Measurements from ENCODE around the gene FARS2.

FARS2 gene

DNA sequence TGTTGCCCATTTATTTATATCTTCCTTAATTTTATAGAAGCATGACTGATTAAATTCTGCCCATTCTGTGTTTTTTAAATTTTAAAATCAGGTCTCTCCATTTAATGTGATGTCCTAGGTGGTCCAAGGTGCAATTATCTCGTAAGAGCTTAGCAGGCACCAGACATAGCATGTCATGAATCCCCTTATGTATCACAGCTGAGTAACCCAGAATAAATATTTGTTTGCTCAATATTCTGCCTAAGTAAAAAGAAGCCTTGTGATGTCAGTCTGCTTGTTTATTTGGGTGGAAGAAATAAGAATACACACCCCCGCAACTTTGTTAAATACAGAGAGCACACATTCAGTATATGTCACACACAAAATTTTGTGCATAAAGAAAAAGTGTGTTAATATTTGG, 211.3 kb downstream of the FARS2 start:
- DNase-seq = no peak

DNA sequence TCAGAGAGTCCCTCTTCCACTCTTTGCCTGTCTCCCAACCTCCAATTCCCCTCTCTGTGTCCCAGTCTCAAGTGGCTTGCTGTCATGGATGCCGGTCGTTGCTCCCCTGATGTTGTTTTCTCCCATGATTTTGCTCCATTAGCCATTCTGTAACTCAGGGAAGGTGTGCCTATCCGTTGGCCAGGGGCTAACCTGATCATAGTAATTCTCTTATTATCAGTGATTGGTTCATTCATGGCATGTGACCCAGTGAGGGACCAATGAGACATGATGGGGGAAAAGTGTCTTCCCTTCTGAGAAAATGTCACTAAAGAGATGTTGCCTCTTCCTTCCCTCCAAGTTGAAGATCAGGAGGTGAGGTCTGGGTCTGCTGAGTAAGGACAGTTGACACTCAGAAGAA, 214.5 kb downstream of the FARS2 start:
- DNase-seq = no peak

DNA sequence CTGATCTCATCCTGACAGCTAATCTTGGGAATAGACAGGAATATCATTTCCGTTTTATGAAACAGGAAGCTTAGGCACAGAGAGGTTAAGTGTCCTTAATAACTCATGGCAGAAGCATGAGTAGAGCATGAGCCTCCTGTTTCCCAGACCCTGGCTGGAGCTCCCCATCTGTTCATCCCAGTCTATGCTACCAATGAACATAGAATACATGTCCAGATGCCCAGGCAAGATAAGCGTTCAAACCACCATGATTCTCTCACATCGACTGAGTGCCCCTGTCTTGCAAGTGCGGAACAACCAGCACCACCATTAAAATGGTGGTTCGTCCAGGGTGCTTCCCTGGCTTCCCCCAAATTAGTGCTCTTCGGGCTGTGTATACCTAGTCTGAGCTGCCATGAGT, 217.1 kb downstream of the FARS2 start:
- no peak for DNase-seq

DNA sequence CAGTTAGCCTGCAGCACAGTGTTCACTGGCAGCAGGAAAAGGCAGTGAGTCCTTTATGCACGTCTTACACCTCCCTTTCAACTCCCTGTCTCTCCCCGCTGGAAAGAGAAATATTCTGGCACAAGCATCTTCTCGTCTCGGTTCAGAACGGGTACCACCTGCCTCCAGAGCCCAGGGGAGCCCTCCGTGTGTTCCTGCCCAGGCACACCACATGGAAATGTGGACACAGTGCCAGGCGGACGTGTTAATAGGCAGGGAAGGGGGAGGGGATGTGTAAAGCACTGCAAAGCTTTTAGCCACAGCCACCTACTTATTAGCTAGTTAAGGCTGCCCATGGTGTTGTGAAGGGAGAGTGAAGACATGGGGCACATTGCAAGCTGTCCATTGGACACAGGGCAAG, 219.7 kb downstream of the FARS2 start:
- no peak for DNase-seq

DNA sequence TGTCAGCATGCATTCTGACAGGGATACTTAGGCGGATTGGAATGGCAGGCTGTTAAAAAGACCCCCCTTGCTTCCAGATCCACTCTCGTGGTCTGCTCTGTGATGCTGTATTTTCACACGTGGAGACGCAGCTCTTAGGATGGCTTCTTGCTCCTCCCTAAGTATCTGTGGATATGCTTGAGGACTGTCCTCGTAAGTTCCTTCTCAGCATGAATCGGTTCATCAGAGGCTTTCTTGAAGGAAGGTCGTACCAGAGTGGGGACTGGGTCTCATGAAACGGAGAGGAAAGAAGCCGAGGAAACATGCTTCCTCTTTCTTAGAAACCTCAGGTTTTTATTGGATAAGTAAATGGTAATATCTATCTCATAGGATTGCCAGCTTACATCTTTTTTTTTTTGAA, 220.4 kb downstream of the FARS2 start:
- no peak for DNase-seq

DNA sequence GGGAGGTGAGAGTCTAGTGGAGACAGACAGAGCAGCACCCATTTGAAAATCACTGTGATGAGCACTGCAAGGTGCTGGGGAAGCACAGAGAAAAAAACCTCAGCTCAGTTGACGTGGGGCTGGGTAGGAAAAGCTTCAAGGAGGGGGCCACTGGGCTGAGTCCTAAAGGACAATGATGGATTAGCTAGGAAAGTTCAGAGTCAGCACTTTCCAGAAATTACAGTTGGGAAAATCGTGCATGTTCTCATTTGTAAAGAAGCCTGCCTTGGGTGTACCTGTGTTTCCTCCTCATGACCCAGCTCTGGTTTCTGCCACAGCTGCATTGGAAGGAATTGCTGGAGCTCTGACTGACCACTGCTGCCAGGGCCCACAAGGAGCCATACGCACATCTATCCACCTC, 221.3 kb downstream of the FARS2 start:
- no peak for DNase-seq

DNA sequence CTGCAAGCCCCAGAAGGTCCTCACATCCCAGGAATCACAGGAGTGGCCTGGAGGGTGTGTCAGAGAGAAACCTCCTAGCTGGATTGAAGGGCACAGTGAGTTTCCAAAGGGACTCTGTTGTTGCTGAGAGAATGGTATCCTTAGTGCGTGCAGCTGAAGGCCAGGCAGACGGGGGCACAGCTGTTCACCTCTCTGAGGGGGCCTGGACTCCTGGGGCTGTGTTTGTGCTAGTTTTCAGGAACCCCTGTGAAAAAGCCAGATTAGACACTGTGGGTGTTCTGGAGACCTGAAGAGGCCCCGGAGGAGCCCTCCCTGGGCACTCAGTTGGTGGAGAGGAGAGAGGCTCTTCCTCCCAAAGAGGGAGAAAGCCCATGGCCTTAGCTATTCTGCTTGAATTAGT, 223.4 kb downstream of the FARS2 start:
- DNase-seq = no peak

DNA sequence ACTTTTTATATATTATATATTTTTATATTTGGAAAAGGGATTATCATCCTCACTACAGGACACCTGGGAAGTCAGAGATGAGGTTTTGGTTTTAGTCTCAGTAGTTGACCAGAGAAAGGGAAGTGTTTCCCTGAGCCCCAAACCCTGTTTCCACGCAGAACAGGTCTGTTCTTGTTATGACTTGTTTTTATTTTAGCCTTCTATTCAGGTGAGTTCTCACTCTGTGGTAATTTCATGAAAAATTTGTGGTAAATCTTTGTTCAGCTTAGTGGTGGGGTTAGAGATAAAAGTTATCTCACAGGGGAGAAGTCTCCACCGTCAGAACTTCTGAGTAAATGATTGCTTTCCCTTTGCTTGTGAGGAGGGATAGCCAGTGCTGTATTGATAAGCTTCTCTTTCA, 224.9 kb downstream of the FARS2 start:
- DNase-seq = no peak

DNA sequence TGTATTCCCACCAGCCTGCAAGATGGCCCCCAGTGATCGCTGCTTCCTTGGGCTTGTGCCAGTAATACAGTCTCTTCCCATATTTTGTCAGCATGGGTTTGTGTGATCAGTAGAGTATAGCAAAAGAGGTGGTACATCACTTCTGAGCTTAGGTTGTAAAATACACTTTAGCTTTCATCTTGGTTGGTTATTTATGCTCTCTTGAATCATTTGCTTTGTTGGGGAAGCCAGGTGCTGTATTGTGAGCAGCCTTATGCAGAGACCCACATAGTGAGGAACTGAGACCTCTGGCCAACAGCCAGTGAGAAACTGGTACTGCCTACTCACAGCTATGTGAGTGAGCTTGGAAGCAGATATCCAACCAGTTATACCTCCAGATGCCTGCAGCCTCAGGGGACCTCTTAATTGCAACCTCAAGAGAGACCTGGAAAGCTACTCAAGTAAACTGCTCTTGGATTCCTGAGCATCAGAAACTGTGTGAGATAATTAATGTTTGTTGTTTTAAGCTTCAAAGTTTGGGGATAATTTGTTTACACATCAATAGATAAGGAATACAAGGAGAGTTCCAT, 229.3 kb downstream of the FARS2 start:
- DNase-seq = peak; percentile 59

DNA sequence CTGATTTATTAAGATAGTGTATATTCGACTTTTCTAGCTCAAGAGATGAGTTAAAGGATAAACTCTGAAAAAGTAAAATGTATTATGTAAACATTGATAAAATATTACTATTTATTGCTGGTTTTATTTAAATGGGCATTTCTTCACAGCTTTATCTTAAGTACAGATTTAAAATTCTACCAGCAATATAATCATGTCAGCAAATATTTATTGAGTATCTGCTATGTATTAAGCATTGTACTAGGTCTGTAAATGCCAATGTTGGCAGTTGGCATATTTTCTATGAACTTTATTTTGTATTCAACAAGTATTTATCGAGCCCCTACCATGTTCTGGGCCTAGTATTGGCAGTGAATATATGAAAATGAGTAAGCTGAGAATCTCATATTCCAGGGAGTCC, 231.0 kb downstream of the FARS2 start:
- DNase-seq = no peak

DNA sequence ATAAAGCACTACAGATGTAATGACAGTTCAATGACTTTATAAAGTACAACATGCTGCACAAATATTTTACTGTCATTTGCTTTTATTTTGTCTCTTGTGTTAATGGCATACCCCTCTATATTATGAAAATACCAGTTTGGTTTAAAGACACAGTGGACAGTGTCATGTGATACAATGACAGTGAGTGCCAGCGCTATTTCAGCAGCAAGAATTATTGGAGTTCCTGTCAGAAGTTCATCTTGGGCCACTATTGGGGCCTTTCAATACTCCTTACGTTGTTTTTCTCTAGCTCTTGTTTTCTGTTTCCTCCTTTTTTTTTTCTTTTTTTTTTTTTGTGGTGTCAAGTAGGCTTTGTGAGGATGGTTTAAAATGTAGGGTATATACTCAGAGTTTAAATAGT, 232.5 kb downstream of the FARS2 start:
- DNase-seq = no peak

DNA sequence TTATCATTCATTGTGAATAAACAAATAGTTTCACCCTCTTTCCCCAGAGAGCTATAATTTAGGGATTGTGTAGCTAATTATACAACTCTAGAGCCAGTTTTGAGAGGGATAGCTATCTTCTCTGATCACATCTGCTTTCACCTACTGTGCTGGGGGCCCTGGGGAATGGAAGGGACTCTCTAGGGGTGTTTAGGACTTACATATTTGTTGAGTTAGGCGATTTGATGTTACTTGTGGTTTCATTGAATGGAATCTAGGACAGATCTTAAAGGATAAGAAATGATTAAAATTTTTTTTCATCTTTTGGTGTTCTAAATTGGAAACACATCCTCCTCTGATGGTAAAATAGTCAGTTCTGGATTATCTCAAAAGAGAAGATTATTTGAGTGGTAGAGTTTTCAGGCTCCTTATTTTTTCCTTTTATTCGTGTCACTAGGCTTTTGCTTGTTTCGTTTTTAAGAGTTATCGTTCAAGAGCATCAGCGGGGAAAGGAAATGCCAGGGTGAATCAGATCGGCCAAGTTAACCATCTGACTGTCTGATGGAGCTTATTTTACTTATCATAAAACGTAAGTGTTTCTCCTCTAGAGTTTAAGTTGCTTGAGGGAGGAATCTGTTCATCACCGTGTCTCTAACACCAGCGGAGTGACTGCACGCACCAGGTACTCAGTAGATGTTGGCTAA, 236.7 kb downstream of the FARS2 start:
- DNase-seq = no peak

DNA sequence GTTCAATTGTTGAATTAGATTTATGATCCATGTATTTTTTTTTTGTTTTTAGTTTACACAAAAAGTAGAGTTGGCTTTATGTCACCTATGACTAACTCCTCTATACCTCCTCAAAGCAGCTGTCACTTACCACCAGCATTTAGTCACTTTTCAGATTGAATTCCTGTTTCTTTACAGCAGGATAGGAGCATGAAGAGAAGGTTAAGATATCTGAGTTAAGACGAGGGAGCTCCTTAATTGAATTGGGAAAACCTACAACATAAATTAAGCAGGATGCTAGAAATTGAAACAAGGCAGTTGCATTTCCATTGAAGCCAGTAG, 237.2 kb downstream of the FARS2 start:
- no peak for DNase-seq

DNA sequence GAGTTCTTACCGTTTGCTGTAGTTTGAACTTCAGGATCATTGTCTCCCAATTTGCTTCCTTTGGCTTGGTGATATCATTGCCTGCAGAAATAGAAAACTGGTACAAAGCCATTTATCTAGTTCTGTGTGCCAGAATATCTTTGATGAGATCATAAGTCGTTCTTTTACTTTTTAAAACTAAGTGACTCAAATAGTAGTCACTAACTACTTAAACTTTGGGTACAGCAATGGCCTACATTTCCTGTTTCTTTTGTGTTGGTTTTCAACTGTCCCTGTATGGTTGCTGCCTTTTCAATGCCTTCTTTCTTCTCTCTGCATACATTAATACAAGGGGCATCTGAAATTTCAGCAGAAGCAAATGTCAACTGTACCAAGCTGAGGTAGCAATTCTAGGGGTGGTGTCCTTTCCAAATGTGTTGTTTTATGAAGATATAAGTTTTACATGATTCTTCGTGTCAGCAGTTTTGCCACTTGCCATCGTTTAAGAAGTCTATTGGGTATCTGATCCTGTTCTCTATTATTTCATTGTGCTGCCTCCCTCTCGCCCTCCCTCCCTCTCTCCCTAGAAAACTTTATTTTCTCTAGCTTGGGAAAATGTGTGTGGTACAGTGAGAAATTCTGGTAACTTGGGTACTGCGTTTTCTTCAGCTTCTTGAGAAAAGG, 238.5 kb downstream of the FARS2 start:
- DNase-seq = no peak

DNA sequence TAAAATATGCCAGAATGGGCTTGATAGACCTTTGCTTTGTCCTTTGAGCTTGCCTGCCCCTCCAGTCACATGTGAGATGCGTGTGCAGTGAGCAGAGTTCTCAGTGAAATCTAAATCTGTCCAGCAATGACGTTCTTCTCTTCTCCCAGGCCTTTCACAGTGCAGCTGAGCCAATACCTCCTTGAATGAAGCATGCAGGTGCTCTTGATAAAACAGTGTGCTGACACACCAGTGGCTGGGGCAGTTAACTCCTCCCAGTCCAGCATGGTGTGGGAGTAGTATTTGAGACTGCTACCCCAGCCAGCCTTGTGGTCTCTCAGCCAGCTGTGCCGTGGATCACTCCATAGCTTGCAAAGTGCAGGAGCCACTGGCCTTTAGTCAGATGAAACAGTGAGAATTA, 240.5 kb downstream of the FARS2 start:
- DNase-seq = no peak

DNA sequence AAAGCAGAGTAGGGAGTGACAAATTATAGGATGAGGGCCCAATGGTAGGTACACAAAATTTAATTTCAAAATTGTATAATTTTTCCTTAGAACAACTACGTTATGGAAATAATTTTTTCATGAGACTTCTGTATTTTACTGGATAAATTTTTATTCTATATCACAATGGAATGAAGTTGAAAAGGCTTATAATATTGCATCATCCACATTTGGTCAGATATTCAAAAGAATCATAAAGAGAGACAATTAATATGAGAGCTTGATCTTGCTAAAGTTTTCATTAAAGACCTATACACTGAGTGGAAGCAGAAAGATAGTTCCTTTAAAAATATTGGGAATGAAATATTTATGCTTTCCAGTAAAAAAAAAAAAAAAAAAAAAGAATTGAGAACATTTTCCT, 242.8 kb downstream of the FARS2 start:
- DNase-seq = no peak

DNA sequence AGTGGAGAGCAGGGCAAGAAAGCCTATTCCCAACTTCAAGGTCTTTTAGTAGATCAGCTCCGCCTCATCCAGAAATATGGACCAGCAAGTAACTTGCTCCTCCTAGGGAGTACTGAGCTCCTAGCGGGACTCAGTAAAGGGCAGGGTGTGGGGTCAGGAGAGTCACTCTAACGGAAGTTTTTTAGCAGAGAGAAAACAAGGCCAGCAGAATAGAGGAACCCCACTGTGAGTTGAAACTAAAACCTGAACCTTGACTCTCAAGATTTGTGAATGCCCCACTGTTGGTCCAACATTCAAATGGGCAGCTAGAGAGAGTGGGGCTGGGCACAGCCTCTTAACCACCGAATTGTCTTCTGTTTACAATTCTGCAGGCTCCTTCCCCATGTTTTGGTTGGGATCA, 244.8 kb downstream of the FARS2 start:
- DNase-seq = no peak

DNA sequence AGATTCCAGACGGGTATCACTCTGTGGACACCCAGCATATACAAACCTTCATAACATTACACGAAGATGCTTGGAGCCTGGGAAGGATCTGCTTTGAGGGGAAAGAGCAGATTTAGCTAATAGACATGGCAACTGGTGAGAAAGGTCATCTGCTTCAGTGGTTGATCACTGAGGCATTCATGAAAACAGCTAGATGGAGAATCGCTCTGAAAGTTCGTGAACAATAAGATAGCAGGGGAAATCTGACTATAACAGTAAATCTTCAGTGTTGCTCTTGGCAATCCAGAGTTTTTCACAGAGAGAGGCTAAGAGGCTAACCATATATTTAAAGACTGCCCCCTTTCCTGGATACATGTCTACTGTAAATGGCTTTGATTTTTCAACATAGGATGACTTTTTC, 245.3 kb downstream of the FARS2 start:
- no peak for DNase-seq

DNA sequence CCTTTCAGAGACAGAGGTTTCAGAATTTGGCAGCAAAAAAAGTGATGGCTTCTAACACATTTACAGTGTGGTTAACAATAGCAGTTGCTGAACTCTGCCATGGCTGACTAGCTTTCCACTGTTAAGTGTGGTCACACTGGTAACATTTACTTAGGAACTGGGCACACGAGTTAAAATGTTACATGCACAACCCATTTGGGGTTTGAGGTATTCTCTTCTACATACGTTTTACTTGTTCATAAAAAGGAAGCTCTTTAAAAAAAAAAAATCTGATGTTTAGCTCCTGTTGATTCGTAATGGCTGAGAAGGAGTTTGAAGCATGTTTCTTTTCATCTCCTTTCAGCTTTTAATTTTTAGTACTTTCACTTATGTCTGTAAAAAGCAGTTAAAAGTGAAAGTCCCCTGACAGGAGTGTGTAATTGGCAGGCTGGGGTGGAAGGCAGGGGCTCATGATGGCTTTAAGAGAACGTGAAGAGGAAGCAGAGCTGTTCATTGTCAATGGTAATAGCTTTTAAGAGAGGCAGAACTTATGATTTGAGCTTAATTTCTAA, 245.9 kb downstream of the FARS2 start:
- no peak for DNase-seq

DNA sequence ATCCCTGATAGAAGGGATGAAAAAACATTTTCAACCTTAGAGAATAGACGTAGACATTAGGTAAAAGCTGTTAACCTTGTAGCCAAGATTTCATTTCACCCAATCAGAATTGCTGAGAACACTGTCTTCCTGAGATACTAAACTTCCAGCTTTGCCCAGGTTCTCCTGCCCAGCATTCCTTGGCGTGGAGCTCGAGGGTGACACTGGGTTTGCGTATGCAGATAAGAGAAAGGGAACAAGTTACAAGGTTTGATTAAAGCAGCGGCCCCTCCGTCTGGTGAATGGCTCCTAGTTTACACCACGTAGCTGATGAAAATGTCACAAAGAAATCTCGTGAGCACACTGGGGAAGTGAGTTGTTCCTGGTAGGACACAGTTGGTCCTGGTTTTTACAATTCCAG, 247.8 kb downstream of the FARS2 start:
- no peak for DNase-seq

DNA sequence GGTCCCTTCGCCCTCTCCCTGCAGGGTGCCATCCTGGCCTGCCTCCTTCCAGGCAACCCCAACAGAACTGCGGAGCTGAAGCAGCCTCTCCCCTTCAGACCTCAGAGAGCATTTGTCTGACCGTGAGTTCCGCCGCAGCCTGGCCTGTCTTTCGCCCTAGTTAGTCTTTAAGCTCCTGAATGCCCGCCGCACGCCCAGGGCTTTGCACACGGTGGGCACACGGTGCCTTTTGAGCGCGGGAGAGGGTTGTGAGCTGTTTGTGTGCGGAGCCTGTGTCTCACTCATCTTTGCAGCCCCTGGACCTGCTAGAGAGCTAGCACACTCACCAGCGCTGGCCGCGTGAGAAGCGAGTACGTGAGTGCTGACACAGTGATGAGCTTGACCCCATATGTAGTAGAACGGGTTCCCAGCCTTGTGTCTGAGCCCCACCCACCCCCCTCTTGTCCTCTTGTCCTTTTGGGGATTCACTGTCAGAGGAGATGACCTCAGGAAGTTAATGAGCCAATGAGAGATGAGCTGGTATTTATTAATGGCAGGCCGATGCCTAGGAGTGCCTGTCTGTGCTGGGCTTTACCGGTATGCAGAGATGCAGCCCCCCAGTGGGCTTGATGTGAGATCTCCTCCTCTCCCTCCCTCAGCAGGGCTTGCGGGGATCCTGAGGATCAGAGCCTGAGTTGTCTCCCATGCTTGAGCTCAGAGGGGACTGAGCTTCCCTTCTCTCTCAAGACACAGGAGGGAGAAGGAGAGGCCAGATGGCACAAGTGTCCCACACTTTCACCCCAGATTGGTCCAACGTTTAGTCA, 249.2 kb downstream of the FARS2 start:
- no peak for DNase-seq

DNA sequence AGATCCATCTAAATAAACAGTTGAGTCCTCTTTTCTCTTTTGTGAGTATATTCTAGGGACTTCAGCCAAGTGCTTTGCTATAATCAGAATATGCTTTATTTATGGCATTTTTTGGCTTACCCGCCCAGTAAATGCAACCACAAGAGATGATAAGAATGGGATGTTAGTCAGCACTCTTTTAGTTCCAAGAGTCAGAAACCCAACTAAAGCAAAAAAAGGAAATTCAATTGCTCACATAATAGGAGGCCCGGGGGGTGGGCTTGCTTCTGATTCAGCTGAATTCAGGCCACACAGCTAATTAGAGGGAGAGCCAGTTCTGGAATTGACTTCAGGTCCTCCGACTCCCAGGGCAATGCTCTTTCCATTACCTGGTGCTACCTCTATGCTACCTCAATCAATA, 250.6 kb downstream of the FARS2 start:
- DNase-seq = no peak

DNA sequence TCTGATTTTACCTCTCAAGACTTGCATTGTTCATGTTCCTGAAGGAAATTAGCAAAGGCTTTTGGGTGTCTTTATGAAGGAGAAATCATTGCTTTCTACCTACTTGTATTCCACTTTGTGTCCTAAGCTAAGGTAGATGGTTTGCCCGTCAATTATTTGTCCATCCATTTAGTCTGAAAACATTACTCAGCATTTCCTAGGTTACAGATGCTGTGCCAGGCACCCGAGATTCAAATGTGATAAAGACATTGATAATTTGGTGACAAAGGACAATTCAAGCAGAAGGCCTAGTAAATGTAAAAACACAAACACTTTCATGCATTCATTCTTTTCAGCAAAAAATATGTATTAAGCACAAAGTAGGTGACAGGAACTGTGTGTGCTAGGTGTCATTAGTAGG, 251.1 kb downstream of the FARS2 start:
- DNase-seq = no peak

DNA sequence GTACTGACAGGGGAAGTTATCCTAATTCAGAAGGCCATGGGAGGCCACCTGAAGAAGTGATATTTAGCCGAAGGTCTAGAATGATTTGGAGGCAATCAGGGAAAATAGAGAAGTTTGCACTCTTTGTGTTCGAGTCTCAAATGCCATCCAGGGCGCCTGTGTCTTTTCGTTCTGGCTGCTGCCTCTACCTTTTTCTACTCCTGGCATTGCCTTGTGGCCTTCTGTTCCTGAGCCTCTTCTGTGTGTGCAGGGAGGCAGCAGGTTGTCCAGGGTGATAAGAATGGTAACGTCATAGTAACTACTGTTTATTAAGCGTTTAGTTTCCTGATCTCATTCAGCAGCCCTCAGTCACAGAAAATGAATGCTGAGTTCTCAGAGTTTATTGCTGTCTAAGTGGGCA, 252.1 kb downstream of the FARS2 start:
- no peak for DNase-seq
